HG03342 (cell line): ENCODE measurements around the gene IFNGR1.
"Not testable (repeated sequence)": the region's sequence is repeated elsewhere in the genome, so short reads cannot be mapped to it uniquely, and the experiment has no call there.

Experiments
- ATAC-seq: cut with Tn5 transposase; IDR thresholded peaks from one replicate; pipeline ENCODE4 v1.9.1; 2021; ENCODE audit warnings: mild to moderate bottlenecking, moderate library complexity; ENCODE audit not compliant: unreplicated experiment

The IFNGR1 gene

GRCh38 chr6:137213813-137214212 lies 5.4 kb downstream of the IFNGR1 start:
- no peak for ATAC-seq

GRCh38 chr6:137213331-137213740 lies 5.8 kb downstream of the IFNGR1 start:
- no peak for ATAC-seq

- no peak for ATAC-seq
Observed at GRCh38 chr6:137211910-137212309, 7.3 kb downstream of the IFNGR1 start.

GRCh38 chr6:137210903-137211302 lies 8.3 kb downstream of the IFNGR1 start:
- no peak for ATAC-seq

GRCh38 chr6:137208279-137208678 lies 10.9 kb downstream of the IFNGR1 start:
- ATAC-seq = no peak

GRCh38 chr6:137207457-137207856 lies 11.7 kb downstream of the IFNGR1 start:
- not testable (repeated sequence) for ATAC-seq

GRCh38 chr6:137206577-137206976 lies 12.6 kb downstream of the IFNGR1 start:
- ATAC-seq = no peak

GRCh38 chr6:137203256-137203655 lies 15.9 kb downstream of the IFNGR1 start:
- ATAC-seq = no peak

- ATAC-seq = peak; percentile 71
Observed at GRCh38 chr6:137202078-137202477, 17.1 kb downstream of the IFNGR1 start.

- no peak for ATAC-seq
Observed at GRCh38 chr6:137201006-137201405, 18.2 kb downstream of the IFNGR1 start.

GRCh38 chr6:137200288-137200687 lies 18.9 kb downstream of the IFNGR1 start:
- no peak for ATAC-seq

- no peak for ATAC-seq
Observed at GRCh38 chr6:137197684-137198645, 21.2 kb downstream of the IFNGR1 start.

- ATAC-seq = no peak
Observed at GRCh38 chr6:137193256-137194070, 25.7 kb downstream of the IFNGR1 start.

GRCh38 chr6:137192821-137193220 lies 26.4 kb downstream of the IFNGR1 start:
- ATAC-seq = no peak

- no peak for ATAC-seq
Observed at GRCh38 chr6:137191670-137192069, 27.5 kb downstream of the IFNGR1 start.

- ATAC-seq = no peak
Observed at GRCh38 chr6:137191236-137191635, 27.9 kb downstream of the IFNGR1 start.

- no peak for ATAC-seq
Observed at GRCh38 chr6:137190583-137191094, 28.5 kb downstream of the IFNGR1 start.

GRCh38 chr6:137188855-137189254 lies 30.3 kb downstream of the IFNGR1 start:
- ATAC-seq = no peak

GRCh38 chr6:137185290-137185689 lies 33.9 kb downstream of the IFNGR1 start:
- ATAC-seq = no peak

- ATAC-seq = no peak
Observed at GRCh38 chr6:137182654-137183073, 36.5 kb downstream of the IFNGR1 start.

- no peak for ATAC-seq
Observed at GRCh38 chr6:137181891-137182653, 37.1 kb downstream of the IFNGR1 start.
